Measurements from ENCODE around the gene CAMK2D.

Gene CAMK2D

GRCh38 chr4:113455061-113455460, 306.5 kb downstream of the CAMK2D start:
- H3K4me3 ChIP-seq (ENCODE audit: low read depth, low read length): no peak overlapping the region
- ChIA-PET POLR2A (no interaction called here), CTCF (interaction anchor here (1.3 to 1.4 kb wide), 2 partner anchors 11 to 22 kb away, joined by 3 to 4 read pairs; no protein-coding TSS in a partner anchor)
- DNase-seq (ENCODE audit: low read depth, low spot score): no peak
- no peak for TF ChIP-seq CTCF (IDR thresholded peaks at IDR 0.05; ENCODE audit: insufficient read depth, low read length, missing control alignments)

GRCh38 chr4:113452868-113453620, 308.5 kb downstream of the CAMK2D start:
- ChIA-PET CTCF (no interaction called here), POLR2A (no interaction called here)
- no peak for TF ChIP-seq CTCF (IDR thresholded peaks at IDR 0.05; ENCODE audit: insufficient read depth, low read length, missing control alignments)
- no peak overlapping the region for H3K4me3 ChIP-seq (ENCODE audit: low read depth, low read length)
- DNase-seq (ENCODE audit: low read depth, low spot score): no peak

- no peak for TF ChIP-seq CTCF (IDR thresholded peaks at IDR 0.05; ENCODE audit: insufficient read depth, low read length, missing control alignments)
- no peak for DNase-seq (ENCODE audit: low read depth, low spot score)
- ChIA-PET CTCF (no interaction called here), POLR2A (no interaction called here)
- no peak overlapping the region for H3K4me3 ChIP-seq (ENCODE audit: low read depth, low read length)
Measured at GRCh38 chr4:113452152-113452551, 309.4 kb downstream of the CAMK2D start.

- no peak overlapping the region for H3K4me3 ChIP-seq (ENCODE audit: low read depth, low read length)
- POLR2A ChIA-PET: no interaction called here
- DNase-seq (ENCODE audit: low read depth, low spot score): no peak
- TF ChIP-seq CTCF (IDR thresholded peaks at IDR 0.05; ENCODE audit: insufficient read depth, low read length, missing control alignments): no peak
- CTCF ChIA-PET: no interaction called here
Measured at GRCh38 chr4:113450295-113451080, 311.1 kb downstream of the CAMK2D start.

GRCh38 chr4:113449410-113449974, 312.0 kb downstream of the CAMK2D start:
- H3K4me3 ChIP-seq (ENCODE audit: low read depth, low read length): no peak overlapping the region
- DNase-seq (ENCODE audit: low read depth, low spot score): no peak
- no peak for TF ChIP-seq CTCF (IDR thresholded peaks at IDR 0.05; ENCODE audit: insufficient read depth, low read length, missing control alignments)
- CTCF ChIA-PET: no interaction called here
- POLR2A ChIA-PET: no interaction called here

GRCh38 chr4:113447769-113448168, 313.8 kb downstream of the CAMK2D start:
- POLR2A ChIA-PET: no interaction called here
- CTCF ChIA-PET: interaction anchor here (0.9 kb wide), 1 partner anchor 21 kb away, joined by 3 read pairs; no protein-coding TSS in a partner anchor
- DNase-seq (ENCODE audit: low read depth, low spot score): no peak
- TF ChIP-seq CTCF (IDR thresholded peaks at IDR 0.05; ENCODE audit: insufficient read depth, low read length, missing control alignments): no peak
- no peak overlapping the region for H3K4me3 ChIP-seq (ENCODE audit: low read depth, low read length)
